B cell (primary cell): ENCODE results near the gene TMEM214. TPM values are rescaled to one million over a fixed set of nuclear protein-coding genes. Genes with fewer than 3 reads are reported as not detected.

Source experiments
- ATAC-seq: fragments of 200-7000 bp; cut with Tn5 transposase; one replicate; pipeline ENCODE4 v1.10.0; 2021; ENCODE audit warnings: low read depth, mild to moderate bottlenecking, moderate number of reproducible peaks, moderate library complexity
- CTCF ChIA-PET: fragments of 350-600 bp; sonication (Branson Sonifier 250); formaldehyde crosslinking; loops from one replicate; lab custom pipeline; 2021; ENCODE audit warnings: antibody characterized with exemption, inconsistent platforms; lab: Charles Lee
- POLR2A ChIA-PET: fragments of 350-600 bp; sonication (Branson Sonifier 250); formaldehyde crosslinking; loops from one replicate; lab custom pipeline; 2021; ENCODE audit warnings: antibody characterized with exemption; lab: Charles Lee
- DNase-seq: peaks from one replicate; pipeline ENCODE4 v3.0.0; 2013
- H2AFZ ChIP-seq: 2 replicates; pipeline ENCODE4 v1.6.1; 2012; ENCODE audit warnings: mild to moderate bottlenecking, low read depth, low read length; ENCODE audit not compliant: insufficient read depth, poor library complexity, severe bottlenecking
- H3K27ac ChIP-seq, 2 donors: 1 replicate in 1 of 2; 2 replicates in 1 of 2; pipeline ENCODE4 v1.5.1; 2012 to 2013; ENCODE audit warnings: low read length in 2 of 2, mild to moderate bottlenecking in 2 of 2, moderate library complexity in 1 of 2
- H3K27me3 ChIP-seq, 4 experiments: fragments of 200-600 bp in 1 of 4; sonication (generic) in 1 of 4; replicated peaks in 1 of 4; 1 replicate in 2 of 4; 2 replicates in 2 of 4; pipeline versions ENCODE4 v1.6.1 to v1.7.0; 2013 to 2016; ENCODE audit warnings: low read length in 3 of 4, mild to moderate bottlenecking in 2 of 4, mixed read lengths in 1 of 4, moderate library complexity in 1 of 4; ENCODE audit not compliant: insufficient read depth in 4 of 4, control insufficient read depth in 3 of 4; ENCODE audit errors: control extremely low read depth in 1 of 4
- H3K36me3 ChIP-seq, 2 experiments: replicated peaks in 1 of 2; 1 replicate in 1 of 2; 2 replicates in 1 of 2; pipeline versions ENCODE4 v1.6.1 to v1.7.1; 2013; ENCODE audit warnings: low read length in 1 of 2; ENCODE audit not compliant: insufficient read depth in 2 of 2, control insufficient read depth in 1 of 2; ENCODE audit errors: control extremely low read depth in 1 of 2, extremely low read depth in 1 of 2
- H3K4me1 ChIP-seq, 2 donors: fragments of 200-600 bp in 1 of 2; sonication (generic) in 1 of 2; 1 replicate in 1 of 2; 2 replicates in 1 of 2; pipeline versions ENCODE4 v1.5.1 to v1.6.1; 2013 to 2017; ENCODE audit warnings: low read length in 2 of 2; ENCODE audit not compliant: control insufficient read depth in 2 of 2, insufficient read depth in 2 of 2
- H3K4me2 ChIP-seq: replicated peaks from 2 replicates; pipeline ENCODE3; 2012; ENCODE audit warnings: mild to moderate bottlenecking, low read depth, low read length; ENCODE audit not compliant: poor library complexity, severe bottlenecking
- H3K4me3 ChIP-seq, 5 experiments: fragments of 200-600 bp in 1 of 5; sonication (generic) in 1 of 5; 1 replicate in 3 of 5; 2 replicates in 2 of 5; pipeline versions ENCODE4 v1.5.1 to v1.7.0; 2011 to 2016; ENCODE audit warnings: low read length in 4 of 5, mild to moderate bottlenecking in 4 of 5, low read depth in 2 of 5, control low read depth in 1 of 5, moderate library complexity in 1 of 5; ENCODE audit not compliant: insufficient read depth in 1 of 5; ENCODE audit errors: control extremely low read depth in 1 of 5, extremely low read depth in 1 of 5
- H3K79me2 ChIP-seq: fragments of 200-600 bp; sonication (generic); one replicate; pipeline ENCODE4 v1.6.0; 2016; ENCODE audit warnings: low read length; ENCODE audit not compliant: control insufficient read depth, insufficient read depth
- H3K9ac ChIP-seq: fragments of 200-600 bp; sonication (generic); 2 replicates; pipeline ENCODE4 v1.6.1; 2017; ENCODE audit warnings: mild to moderate bottlenecking, low read length, moderate library complexity
- H3K9me3 ChIP-seq, 3 donors: one replicate each; pipeline versions ENCODE4 v1.6.1 to v1.7.1; 2013; ENCODE audit warnings: low read length in 2 of 3; ENCODE audit not compliant: control insufficient read depth in 2 of 3, insufficient read depth in 1 of 3; ENCODE audit errors: control extremely low read depth in 1 of 3
- H4K20me1 ChIP-seq: 2 replicates; pipeline ENCODE4 v1.6.0; 2012; ENCODE audit warnings: mild to moderate bottlenecking, low read length; ENCODE audit not compliant: insufficient read depth, control insufficient read depth, poor library complexity, severe bottlenecking
- H3K27ac Mint-ChIP-seq: one replicate; pipeline ENCODE4 v1.8.0; 2021; ENCODE audit warnings: mixed read lengths
- H3K27me3 Mint-ChIP-seq: one replicate; pipeline ENCODE4 v1.8.0; 2021; ENCODE audit warnings: mixed read lengths
- H3K4me1 Mint-ChIP-seq: one replicate; pipeline ENCODE4 v1.8.0; 2021; ENCODE audit warnings: mixed read lengths
- H3K4me3 Mint-ChIP-seq: one replicate; pipeline ENCODE4 v1.8.0; 2021; ENCODE audit warnings: mixed read lengths
- H3K9me3 Mint-ChIP-seq: one replicate; pipeline ENCODE4 v1.8.0; 2022; ENCODE audit warnings: mixed read lengths; ENCODE audit not compliant: insufficient read depth
- CTCF ChIP-seq: fragments of 200-600 bp; IDR thresholded peaks from one replicate; pipeline ENCODE4 v1.8.0; 2022; ENCODE audit warnings: antibody characterized with exemption, mild to moderate bottlenecking
- EZH2 ChIP-seq: IDR thresholded peaks from 2 replicates; pipeline ENCODE4 v1.6.1; 2012; ENCODE audit warnings: borderline replicate concordance, low read depth, mild to moderate bottlenecking, moderate library complexity, low read length; ENCODE audit not compliant: insufficient read depth, poor library complexity, severe bottlenecking
- WGBS: methylation state at CpG from one replicate; pipeline ENCODE4 v1.1.5; 2013; ENCODE audit warnings: missing lambda C conversion rate; ENCODE audit not compliant: insufficient coverage; 5-methylcytosine and 5-hydroxymethylcytosine counted together
- intact Hi-C: fragments of 100-400 bp; cut with micrococcal nuclease; formaldehyde crosslinking; loops from one replicate; pipeline ENCODE4 v1.10.0; 2022
- polyA plus RNA-seq: library from polyadenylated mRNA; depleted of rRNA; stranded (reverse); fragments of >200 nt; gene quantifications from 2 replicates; pipeline ENCODE4 v1.2.3, GENCODE V29; 2012
- total RNA-seq, 2 donors: library from RNA; stranded (reverse); fragments of 120-200 nt in 1 of 2; gene quantifications; 1 replicate in 1 of 2; 2 replicates in 1 of 2; pipeline versions ENCODE4 v1.2.3 to v1.2.4, GENCODE V29; 2013 to 2022

Gene TMEM214
- total and polyA plus RNA-seq, 2 donors (not counting 1 experiment from before 2014, with no cell fraction given), result 80.1 to 91.1 TPM

DNA sequence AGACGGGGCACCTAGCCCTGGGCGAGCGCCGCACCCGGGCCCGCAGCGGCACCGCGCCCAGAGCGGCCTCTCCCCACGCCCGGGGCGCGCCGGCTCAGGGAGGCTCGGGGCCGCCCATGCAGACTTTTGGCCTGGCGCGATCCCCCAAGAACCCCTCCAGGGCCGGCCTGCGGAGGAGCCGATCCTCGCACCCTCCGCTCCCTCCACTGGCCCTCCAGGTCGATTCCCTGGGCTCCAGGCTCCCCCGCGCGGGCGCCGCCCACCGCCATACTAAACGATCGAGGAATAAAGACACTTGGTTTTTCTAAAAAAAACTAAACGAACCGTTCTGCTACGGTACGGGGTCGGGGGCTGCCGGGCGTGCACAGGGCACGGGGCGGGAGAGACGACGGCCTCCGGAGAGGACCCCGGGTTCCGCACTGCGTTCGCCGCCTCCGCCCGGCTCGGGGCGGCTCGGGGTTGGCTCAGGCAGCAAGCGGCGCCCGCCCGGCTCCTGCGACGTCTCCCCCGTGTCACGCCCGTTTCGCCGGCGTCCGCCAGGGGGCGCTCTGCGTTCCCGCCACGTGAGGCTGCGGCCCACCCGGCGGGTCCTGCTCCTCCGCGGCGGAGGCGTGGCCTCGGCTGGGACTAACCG is 53.4 kb downstream of the TMEM214 start:
- H3K9ac ChIP-seq, result peak overlapping the region; percentile 86
- CTCF ChIA-PET, result interaction anchor here (1.3 to 3.4 kb wide), 5 partner anchors 14 to 217 kb away, joined by 6 to 14 read pairs (median 8); partner anchors contain the start of gene OST4
- no peaks in the 10 kb centered on the region for H3K9me3 Mint-ChIP-seq
- H3K4me1 Mint-ChIP-seq, result peaks cover 24% of the 10 kb centered on the region
- peak overlapping the region; percentile 68 to 81 for H3K27ac ChIP-seq
- peaks cover 20 to 30% of the 10 kb centered on the region in 2 donors for H3K4me1 ChIP-seq
- no peaks in the 10 kb centered on the region for H4K20me1 ChIP-seq
- TF ChIP-seq EZH2, result no peak
- peak; percentile 85 for TF ChIP-seq CTCF
- under 1% methylated on average over 81 of the region's 81 CpGs for WGBS
- peak overlapping the region; percentile 90 for H3K27ac Mint-ChIP-seq
- DNase-seq, result peak; percentile 97
- intact Hi-C loops, result loop anchor here (1.0 to 10.0 kb wide), 12 partner anchors 10 to 1789 kb away; partner anchors contain the start of genes ABHD1, AGBL5, ASXL2 and CAD
- peaks cover 4% of the 10 kb centered on the region for H3K79me2 ChIP-seq
- no peaks in the 10 kb centered on the region for H3K27me3 Mint-ChIP-seq
- peak overlapping the region; percentile 91 for H3K4me3 Mint-ChIP-seq
- peak; percentile 91 for ATAC-seq
- POLR2A ChIA-PET, result interaction anchor here (0.5 to 1.0 kb wide), 3 partner anchors 15 to 285 kb away, joined by 3 read pairs; partner anchors contain the start of gene OST4
- H3K36me3 ChIP-seq, result no peaks in the 10 kb centered on the region
- no peaks in the 10 kb centered on the region for H3K27me3 ChIP-seq
- peak overlapping the region; percentile 97 for H2AFZ ChIP-seq
- peak overlapping the region in 4 of 5 experiments; percentile 62 to 91 (median 71) for H3K4me3 ChIP-seq
- peak overlapping the region; percentile 97 for H3K4me2 ChIP-seq
- no peaks in the 10 kb centered on the region for H3K9me3 ChIP-seq
